Superior temporal gyrus (tissue), 1 donor: ENCODE results near the gene FHIT.
"Not testable (repeated sequence)": the region's sequence is repeated elsewhere in the genome, so short reads cannot be mapped to it uniquely, and the experiment has no call there.

Experiments used
- DNase-seq: peaks from one replicate; pipeline ENCODE4 v3.0.0-alpha.2; 2016; ENCODE audit errors: extremely low spot score

The FHIT gene

DNA sequence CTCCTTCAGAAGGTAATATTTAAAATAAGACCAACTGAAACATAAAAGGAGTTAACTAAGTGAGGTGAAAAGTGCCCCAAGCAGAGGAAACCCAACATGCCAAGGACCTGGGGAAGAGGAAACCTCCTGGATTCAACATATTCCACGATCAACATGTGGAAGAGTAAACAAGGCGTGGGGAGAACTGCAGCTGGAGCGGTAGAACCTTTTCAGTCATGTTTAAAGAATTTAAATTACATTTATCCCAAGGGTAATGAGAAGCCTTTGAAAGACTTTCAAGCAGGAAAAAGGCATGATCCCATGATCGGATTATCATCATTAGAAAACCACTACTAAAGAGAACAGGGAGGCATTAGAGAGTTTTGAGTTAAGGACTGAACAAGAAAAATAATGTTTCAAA is 330.7 kb downstream of the FHIT start:
- no peak for DNase-seq

DNA sequence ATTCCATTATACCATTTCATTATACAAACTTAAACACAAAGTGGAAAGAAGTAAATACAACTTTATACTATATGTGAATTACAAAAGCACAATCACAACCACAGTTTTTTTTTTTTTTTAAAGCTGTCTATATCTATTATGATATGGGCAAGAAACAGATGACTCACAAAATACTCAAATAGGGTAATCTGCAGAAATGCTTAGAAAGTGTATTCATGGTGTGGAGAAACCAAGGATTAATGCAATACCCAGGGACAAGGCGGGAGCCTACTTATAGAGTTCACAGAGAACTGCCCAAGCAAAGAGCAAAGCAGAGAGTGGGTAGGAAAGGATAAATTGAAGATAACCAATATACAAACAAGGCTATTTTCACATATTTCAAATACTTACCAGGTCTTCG is 332.0 kb downstream of the FHIT start:
- no peak for DNase-seq

GRCh38 chr3:60917141-60917540 is 334.1 kb downstream of the FHIT start:
- DNase-seq, result no peak

DNA sequence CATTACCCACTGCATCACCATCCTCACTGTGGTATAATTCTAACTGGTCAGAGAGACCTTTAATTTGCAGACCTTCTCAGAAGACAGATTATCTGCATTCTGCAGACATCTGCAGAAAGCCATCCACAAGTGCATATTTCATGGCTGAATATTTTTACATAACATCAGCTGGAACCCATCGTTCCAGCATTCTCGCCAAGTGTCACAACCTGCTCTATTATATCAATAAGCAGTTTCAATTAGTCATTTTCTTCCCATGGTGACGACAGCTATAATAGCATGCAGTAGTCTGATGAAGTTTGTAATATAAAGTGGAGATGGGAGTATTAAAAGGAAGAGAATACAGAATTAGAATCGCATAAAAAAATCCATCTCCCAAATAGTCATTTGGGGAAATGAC is 334.7 kb downstream of the FHIT start:
- no peak for DNase-seq

GRCh38 chr3:60913474-60913873 is 337.8 kb downstream of the FHIT start:
- no peak for DNase-seq

- DNase-seq, result no peak
Measured at GRCh38 chr3:60912876-60913275, 338.4 kb downstream of the FHIT start.

- no peak for DNase-seq
Measured at GRCh38 chr3:60912142-60912541, 339.1 kb downstream of the FHIT start.

- no peak for DNase-seq
Measured at GRCh38 chr3:60909526-60909925, 341.7 kb downstream of the FHIT start.

- no peak for DNase-seq
Measured at GRCh38 chr3:60906283-60906682, 345.0 kb downstream of the FHIT start.

DNA sequence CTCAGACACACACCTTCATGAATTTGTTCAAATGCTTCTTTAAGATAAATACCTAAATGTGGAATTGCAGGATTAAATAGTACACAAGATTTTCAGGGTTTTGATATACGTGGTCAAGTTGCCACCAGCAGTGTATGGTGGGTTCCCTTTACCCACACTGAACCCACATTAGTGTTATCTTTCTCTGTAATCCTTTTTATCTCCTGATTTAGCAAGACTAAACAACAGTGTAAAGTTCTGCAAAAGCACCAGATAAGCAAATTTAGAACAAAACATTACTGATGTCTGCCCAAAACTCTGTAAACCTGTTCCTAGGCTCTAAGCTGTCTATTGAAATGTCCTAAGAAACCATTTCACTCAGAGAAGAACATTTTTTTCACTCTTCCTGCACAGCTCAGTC is 352.9 kb downstream of the FHIT start:
- DNase-seq, result no peak

DNA sequence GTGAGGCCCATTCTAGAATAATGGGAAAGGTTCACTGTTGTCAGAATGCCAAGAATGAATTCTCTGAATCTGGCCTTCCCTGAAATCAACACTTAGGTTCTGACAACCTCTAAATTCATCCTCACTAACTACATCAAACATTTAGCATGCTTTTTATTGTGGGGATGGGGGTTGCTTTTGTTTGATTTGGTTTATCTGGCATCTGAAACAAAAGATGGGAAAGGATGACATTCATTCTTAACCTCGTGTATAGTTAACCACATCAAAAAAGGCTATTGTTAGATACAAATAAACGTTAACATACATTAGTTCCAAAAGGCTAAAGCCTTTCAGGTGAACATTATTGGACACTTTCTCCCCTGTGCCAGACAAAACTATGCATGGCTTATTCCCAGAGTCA is 357.3 kb downstream of the FHIT start:
- no peak for DNase-seq

GRCh38 chr3:60890226-60890625 is 361.0 kb downstream of the FHIT start:
- no peak for DNase-seq

DNA sequence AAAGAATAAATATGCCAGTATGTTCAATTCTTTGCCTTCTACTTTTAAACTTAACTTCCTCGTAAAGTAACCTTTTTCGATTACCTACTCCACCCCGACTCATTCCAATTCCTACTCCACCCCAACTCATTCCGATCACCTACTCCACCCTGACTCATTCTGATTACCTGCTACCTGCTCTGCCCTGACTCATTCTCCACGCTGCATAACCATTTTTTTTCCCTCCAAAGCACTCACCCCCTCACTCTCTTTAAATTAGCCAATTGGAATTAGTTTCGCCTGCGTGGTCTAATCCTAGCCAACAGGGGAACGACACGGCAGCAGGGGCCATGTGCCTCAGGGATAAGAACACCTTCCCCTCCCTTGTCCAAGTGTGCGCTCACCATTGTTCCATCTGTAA is 362.3 kb downstream of the FHIT start:
- DNase-seq, result not testable (repeated sequence)

DNA sequence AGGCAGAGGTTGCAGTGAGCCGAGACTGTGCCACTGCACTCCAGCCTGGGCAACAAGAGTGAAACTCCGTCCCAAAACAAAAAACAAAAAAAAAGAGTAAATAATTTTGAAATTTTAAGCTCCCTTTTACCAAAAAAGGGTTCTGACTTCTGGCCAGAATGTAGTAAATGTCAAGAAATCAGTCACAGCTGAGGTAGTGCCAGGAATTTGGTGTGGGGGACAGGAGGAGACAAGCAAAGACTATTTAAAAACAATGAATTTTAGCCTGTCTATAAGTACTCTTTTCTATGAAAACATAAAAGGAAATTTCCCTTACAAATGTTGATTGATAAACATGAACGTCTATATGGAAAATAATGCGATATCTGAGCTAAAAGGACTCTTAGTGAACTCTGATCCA is 363.7 kb downstream of the FHIT start:
- DNase-seq, result no peak

DNA sequence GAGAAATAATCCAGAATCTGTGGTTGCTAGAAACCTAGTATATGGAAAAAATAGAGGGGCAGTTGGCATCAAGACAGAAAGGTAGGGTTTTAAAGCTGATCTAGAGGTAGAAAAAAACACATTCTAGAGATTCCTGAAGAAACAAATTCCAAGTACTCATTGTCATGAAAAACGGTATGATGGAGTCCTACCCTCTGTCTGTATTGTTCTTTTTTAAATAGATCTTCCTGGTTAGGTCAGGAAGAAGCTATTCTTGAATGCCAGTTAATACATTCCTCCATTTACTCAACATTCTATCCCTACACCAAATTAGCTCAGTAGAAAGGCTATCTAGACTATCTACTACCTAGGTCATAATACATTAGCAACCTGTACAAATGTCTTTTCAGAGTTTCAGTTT is 364.7 kb downstream of the FHIT start:
- DNase-seq, result no peak

DNA sequence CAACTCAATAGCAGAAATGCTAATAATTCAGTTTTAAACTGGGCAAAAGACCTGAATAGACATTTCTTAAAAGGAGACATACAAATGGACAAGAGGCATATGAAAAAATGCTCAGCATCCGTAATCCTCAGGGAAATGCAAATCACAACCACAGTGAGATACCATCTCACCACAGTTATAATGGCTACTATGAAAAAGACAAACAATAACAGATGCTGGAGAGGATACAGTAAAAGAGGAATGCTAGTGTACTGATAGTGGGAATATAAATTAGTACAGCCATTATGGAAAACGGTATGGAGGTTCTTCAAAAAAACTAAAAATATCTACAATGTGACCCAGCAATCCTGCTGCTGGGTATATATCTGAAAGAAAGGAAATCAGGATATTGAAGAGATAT is 367.2 kb downstream of the FHIT start:
- DNase-seq, result no peak

GRCh38 chr3:60877188-60877587 is 374.1 kb downstream of the FHIT start:
- DNase-seq, result no peak

DNA sequence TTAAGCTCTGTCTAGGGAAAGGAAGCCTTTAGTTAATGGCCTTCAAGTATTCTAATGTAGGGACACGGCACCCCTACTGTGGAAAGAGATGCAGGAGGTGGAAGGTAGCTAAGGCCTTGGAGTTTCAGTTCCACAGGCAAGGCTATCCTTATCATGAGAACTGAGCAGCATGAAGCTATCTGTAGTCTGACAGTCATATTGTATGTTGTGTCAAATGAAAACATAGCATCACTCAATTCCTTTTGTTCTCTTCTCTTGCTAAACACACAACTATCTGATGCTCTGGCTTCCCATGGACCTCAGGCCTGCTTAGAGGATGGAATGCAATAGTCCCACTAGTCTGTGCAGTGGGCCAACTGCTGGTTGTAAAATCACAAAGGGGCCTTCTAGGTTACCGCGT is 380.9 kb downstream of the FHIT start:
- DNase-seq, result no peak

- DNase-seq, result no peak
Measured at GRCh38 chr3:60867200-60867599, 384.1 kb downstream of the FHIT start.

GRCh38 chr3:60856257-60857046 is 394.8 kb downstream of the FHIT start:
- no peak for DNase-seq

DNA sequence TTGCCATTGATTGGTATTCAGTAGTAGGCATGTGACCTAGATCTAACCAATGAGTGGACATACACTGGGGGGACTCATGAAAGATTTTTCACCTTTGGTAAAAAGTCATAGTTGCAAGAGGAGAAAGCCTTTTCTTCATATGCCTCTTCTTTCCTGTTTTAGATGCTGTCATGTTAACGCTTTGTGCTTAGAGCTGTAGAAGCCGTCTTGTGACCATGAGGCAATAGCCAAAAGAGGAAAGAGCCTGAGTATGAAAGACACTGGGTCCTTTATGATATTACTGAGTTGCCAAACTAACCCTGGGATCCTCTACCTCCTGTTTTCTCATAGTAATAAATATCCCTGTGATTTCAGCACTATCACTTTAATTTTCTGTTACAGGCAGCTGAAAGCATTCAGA is 396.0 kb downstream of the FHIT start:
- DNase-seq, result no peak

- no peak for DNase-seq
Measured at GRCh38 chr3:60854791-60855190, 396.5 kb downstream of the FHIT start.

GRCh38 chr3:60847791-60848190 is 403.5 kb downstream of the FHIT start:
- no peak for DNase-seq

GRCh38 chr3:60844256-60844655 is 407.0 kb downstream of the FHIT start:
- DNase-seq, result no peak
